Effector memory CD4-positive, alpha-beta T cell (primary cell): Measurements from ENCODE around the gene CCDC92.
"Not testable (repeated sequence)": the region's sequence is repeated elsewhere in the genome, so short reads cannot be mapped to it uniquely, and the experiment has no call there.

ENCODE experiments used
- DNase-seq, 3 donors: peaks; one replicate each; pipeline ENCODE4 v3.0.0-alpha.2; 2020
- H3K27ac ChIP-seq: 2 replicates; pipeline ENCODE4 v1.7.0; 2013; ENCODE audit warnings: mild to moderate bottlenecking, low read length, moderate library complexity; ENCODE audit not compliant: insufficient read depth, poor library complexity, severe bottlenecking
- H3K27me3 ChIP-seq: replicated peaks from 2 replicates; pipeline ENCODE4 v1.7.0; 2013; ENCODE audit warnings: mild to moderate bottlenecking, low read length; ENCODE audit not compliant: insufficient read depth, control insufficient read depth, poor library complexity, severe bottlenecking
- H3K36me3 ChIP-seq: 2 replicates; pipeline ENCODE4 v1.7.0; 2013; ENCODE audit warnings: mild to moderate bottlenecking, low read length, moderate library complexity; ENCODE audit not compliant: control insufficient read depth, insufficient read depth
- H3K4me1 ChIP-seq: 2 replicates; pipeline ENCODE4 v1.7.0; 2013; ENCODE audit warnings: low read length, mild to moderate bottlenecking; ENCODE audit not compliant: control insufficient read depth, insufficient read depth, poor library complexity, severe bottlenecking
- H3K4me3 ChIP-seq: 2 replicates; pipeline ENCODE4 v1.7.0; 2013; ENCODE audit warnings: low read length, low read depth, mild to moderate bottlenecking; ENCODE audit not compliant: insufficient read depth, poor library complexity, severe bottlenecking
- H3K9me3 ChIP-seq: 2 replicates; pipeline ENCODE4 v1.7.0; 2013; ENCODE audit warnings: mild to moderate bottlenecking, low read length, moderate library complexity; ENCODE audit not compliant: control insufficient read depth

Gene CCDC92

DNA sequence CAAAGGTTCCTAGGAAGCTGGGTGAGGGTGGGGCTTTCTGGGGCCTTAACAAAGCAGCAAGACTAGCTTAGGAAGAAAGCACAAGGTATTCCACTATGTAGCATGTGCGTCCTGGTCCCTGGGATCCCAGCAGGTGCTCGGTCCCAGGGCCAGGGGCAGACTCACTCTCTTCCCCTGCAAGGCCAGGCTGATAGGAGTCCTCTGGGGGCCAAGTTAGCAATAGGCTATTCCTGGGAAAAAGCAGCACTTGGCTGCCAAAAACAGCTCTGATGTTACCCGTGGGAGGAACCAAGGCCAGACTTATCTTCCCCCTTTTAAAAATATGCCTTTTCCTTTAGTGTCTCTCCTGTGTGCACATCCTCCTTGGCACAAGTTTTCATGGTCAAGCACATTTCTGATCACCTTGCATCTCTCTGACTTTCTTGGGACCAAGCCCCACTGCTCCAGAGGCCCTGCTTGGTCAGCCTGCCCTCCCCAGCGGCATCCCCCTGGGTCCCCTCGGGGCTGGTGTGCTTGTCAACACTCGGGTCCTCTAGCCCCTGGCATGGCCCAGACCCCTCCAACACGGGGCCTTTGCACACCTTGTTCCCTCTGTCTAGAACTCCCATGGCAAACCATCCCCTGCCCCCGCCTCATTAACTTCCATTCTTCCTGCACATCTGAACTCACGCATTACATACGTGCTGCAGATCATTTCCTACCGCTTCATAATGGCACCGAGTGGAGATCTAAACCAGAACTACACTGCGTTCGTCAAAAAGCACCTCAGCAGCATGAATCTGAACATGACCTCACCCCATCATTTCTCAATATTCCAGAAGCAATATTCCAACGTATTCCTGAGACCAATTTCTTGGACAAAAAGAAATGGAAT lies 21.9 kb downstream of the CCDC92 start:
- H3K9me3 ChIP-seq: no peaks in the 10 kb centered on the region
- H3K4me1 ChIP-seq: no peaks in the 10 kb centered on the region
- DNase-seq: no peak
- H3K27me3 ChIP-seq: no peaks in the 10 kb centered on the region
- no peak overlapping the region for H3K4me3 ChIP-seq
- no peaks in the 10 kb centered on the region for H3K36me3 ChIP-seq
- H3K27ac ChIP-seq: no peak overlapping the region

DNA sequence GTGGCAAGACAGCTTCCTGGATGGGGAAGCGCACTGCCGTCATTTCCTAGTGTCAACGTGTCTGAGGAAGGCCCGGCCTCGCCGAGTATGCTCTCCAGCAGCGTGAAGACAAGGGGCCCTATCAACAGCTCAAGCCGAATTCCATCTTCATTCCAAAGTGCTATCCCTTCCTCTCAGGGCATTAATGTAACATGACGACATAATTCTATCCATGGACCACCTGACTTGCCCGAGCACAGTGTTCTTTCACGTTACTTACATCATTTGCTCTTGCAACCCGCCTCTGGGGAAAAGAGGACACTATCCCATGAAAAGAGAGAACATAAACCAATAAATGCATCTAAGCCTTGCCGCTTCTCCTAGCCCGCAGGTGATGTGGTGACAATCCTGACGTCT lies 22.9 kb downstream of the CCDC92 start:
- no peak for DNase-seq
- H3K4me3 ChIP-seq: no peak overlapping the region
- H3K27ac ChIP-seq: no peak overlapping the region
- no peaks in the 10 kb centered on the region for H3K27me3 ChIP-seq
- H3K4me1 ChIP-seq: no peaks in the 10 kb centered on the region
- no peaks in the 10 kb centered on the region for H3K9me3 ChIP-seq
- peaks cover 8% of the 10 kb centered on the region for H3K36me3 ChIP-seq

DNA sequence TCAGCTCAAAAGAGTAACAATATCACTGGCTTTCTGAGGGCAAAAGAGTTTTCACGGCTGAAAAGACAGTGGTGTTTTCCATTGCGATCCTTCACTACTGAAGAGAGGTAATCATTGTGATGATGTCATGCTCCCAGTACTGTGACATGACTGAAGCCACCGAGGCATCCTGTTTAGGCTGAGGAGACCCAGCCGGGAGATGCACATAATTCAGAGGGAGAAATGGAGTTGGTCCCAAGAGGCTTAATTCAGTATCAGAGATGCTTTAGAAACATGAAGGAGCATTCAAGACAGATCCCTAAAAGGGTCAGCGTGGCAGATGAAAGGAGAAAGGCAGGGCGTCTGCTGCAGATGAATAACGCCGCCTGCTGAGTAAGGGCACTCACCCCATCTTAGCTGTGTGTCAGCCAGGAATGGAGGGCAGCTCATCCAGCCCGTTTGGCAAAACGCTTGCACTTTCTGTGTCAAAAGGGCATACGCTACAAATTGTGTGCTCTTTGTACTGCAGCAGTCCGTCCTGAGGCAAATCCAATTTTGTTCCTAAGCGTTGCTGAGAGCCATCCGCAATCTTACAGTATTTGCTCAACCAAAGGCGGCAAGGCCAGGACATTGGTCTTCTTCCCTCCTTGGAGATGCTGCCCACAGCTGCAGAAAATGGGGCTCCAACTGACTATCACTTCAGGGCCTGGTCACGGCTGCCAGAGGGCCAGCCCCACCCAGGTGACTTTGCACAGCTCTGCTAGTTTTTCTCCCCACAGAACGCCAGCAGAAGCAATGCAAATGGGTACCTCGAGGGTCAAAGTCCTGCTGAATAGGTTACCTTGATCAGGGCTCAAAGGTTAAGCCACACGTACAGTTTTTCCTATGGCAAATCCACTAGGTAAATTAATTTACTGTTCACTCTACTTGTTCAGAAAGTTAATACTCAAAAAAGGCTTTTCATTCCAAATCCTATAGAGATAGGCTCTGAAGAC lies 23.5 kb downstream of the CCDC92 start:
- DNase-seq: no peak
- no peaks in the 10 kb centered on the region for H3K27me3 ChIP-seq
- H3K36me3 ChIP-seq: peaks cover 8% of the 10 kb centered on the region
- no peaks in the 10 kb centered on the region for H3K4me1 ChIP-seq
- no peak overlapping the region for H3K27ac ChIP-seq
- H3K9me3 ChIP-seq: no peaks in the 10 kb centered on the region
- no peak overlapping the region for H3K4me3 ChIP-seq

DNA sequence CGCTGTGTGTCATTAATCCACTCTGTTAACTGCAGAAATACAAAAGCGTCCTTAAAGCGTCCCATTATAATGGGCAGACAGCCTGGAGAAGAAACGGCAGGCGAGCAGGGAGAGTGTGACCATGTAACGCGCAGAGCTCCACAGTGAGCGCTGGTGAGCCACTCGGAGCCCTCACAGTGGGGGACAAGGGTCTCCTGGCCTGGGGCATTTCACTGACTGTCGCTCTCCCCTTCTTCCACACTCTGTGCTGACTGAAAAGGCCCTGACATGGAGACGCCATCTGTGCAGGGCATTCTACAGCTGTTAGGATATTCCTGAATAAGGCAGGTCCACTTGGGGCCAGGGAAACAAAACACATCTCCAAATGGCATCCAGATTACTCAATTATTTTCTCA lies 24.2 kb downstream of the CCDC92 start:
- no peaks in the 10 kb centered on the region for H3K27me3 ChIP-seq
- DNase-seq: no peak
- peaks cover 8% of the 10 kb centered on the region for H3K36me3 ChIP-seq
- no peak overlapping the region for H3K4me3 ChIP-seq
- H3K9me3 ChIP-seq: no peaks in the 10 kb centered on the region
- no peaks in the 10 kb centered on the region for H3K4me1 ChIP-seq
- no peak overlapping the region for H3K27ac ChIP-seq

DNA sequence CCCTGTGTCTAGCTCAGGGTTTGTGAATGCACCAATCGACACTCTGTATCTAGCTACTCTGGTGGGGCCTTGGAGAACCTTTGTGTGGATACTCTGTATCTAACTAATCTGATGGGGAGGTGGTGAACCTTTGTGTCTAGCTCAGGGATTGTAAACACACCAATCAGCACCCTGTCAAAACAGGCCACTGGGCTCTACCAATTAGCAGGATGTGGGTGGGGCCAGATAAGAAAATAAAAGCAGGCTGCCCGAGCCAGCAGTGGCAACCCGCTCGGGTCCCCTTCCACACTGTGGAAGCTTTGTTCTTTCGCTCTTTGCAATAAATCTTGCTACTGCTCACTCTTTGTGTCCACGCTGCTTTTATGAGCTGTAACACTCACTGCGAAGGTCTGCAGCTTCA lies 25.1 kb downstream of the CCDC92 start:
- not testable (repeated sequence) for DNase-seq, H3K9me3 ChIP-seq, H3K4me3 ChIP-seq, H3K27ac ChIP-seq, H3K4me1 ChIP-seq, H3K27me3 ChIP-seq
- peaks cover 12% of the 10 kb centered on the region for H3K36me3 ChIP-seq

DNA sequence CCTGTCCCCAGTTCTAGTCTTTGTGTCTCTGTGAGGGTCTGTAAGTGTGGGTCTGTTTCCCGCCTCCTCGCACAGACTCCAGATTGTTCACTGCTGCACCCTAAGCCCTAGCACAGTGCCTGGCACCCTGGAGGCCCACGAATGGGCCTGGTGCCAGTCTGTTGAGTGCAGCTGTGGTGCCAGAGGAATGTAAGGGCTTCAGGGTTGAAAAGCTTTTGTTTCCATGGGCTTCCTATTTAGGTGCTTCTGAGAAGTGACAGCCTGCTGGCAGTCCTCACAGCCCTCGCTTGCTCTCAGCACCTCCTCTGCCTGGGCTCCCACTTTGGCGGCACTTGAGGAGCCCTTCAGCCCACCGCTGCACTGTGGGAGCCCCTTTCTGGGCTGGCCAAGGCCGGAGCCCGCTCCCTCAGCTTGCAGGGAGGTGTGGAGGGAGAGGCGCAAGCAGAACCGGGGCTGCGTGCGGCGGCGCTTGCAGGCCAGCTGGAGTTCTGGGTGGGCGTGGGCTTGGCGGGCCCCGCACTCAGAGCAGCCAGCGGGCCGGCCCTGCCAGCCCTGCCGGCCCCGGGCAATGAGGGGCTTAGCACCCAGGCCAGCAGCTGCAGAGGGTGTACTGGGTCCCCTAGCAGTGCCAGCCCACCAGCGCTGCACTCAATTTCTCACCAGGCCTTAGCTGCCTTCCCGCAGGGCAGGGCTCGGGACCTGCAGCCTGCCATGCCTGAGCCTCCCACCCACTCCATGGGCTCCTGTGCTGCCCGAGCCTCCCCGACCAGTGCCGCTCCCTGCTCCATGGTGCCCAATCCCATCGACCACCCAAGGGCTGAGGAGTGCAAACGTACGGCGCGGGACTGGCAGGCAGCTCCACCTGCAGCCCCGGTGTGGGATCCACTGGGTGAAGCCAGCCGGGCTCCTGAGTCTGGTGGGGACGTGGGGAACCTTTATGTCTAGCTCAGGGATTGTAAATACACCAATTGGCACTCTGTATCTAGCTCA lies 25.8 kb downstream of the CCDC92 start:
- not testable (repeated sequence) for DNase-seq, H3K9me3 ChIP-seq, H3K27me3 ChIP-seq, H3K4me3 ChIP-seq, H3K4me1 ChIP-seq, H3K27ac ChIP-seq
- H3K36me3 ChIP-seq: peaks cover 19% of the 10 kb centered on the region

DNA sequence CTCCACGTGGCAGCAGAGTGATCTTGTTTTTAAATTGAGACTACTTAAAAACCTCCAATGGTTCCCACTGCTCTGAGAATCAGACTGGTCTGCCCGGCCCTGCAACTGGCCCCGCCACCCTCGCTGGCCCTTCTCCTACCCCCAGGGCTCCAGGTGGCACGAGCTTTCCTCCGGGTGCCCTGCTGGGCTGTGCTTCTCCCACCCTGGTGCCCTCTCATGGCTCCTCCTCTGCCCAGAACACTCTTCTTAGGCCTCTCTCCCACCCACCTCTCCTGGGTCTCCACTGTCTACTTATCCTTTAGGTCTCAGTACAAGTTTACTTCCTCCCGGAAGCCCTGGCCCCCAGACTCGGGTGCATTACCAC lies 26.5 kb downstream of the CCDC92 start:
- DNase-seq: no peak
- no peaks in the 10 kb centered on the region for H3K9me3 ChIP-seq
- no peak overlapping the region for H3K27ac ChIP-seq
- no peak overlapping the region for H3K4me3 ChIP-seq
- H3K4me1 ChIP-seq: no peaks in the 10 kb centered on the region
- no peaks in the 10 kb centered on the region for H3K27me3 ChIP-seq
- peaks cover 22% of the 10 kb centered on the region for H3K36me3 ChIP-seq

DNA sequence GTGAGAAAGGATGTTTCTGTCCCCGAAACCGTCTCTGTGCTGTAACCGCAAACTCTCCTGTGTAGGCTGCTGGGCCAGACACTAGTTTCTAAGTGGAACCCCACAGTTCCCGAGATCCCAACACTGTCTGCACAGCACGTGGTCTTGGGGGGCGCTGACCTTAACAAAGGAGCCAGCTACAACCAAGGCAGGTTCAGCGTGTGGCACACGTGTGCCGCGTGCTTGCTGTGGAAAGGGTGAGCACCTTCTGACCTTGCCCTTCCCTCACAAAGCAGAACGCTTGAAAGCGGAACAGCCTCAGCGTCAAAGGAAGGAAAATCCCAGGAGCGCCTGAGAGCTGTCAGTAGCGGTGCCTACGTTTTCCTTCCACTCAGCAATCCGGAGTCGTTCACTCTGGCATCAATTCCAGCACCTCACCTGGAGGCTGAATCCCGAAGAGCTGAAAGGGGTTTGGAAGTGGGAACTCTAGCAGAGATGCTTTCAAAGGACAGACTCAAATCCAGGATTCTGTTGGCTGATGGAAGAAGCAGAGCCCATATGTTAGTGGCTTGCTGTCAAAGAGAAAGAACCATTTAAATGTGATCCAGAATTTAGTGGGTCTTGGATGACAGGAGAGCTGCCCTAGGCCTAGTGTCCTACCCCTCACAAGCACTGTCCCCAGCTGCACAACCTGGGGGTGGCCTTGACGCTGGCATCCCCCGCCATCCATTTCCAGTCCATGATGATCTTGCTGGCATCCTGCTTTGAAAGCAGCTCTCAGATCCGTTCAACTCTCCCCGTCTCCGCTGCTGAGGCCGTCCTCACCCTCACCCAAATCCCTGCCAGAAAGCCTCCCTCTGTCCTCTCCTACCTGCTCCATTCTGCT lies 27.1 kb downstream of the CCDC92 start:
- peaks cover 22% of the 10 kb centered on the region for H3K36me3 ChIP-seq
- H3K9me3 ChIP-seq: no peaks in the 10 kb centered on the region
- H3K27ac ChIP-seq: no peak overlapping the region
- DNase-seq: no peak
- no peaks in the 10 kb centered on the region for H3K4me1 ChIP-seq
- no peaks in the 10 kb centered on the region for H3K27me3 ChIP-seq
- H3K4me3 ChIP-seq: no peak overlapping the region

DNA sequence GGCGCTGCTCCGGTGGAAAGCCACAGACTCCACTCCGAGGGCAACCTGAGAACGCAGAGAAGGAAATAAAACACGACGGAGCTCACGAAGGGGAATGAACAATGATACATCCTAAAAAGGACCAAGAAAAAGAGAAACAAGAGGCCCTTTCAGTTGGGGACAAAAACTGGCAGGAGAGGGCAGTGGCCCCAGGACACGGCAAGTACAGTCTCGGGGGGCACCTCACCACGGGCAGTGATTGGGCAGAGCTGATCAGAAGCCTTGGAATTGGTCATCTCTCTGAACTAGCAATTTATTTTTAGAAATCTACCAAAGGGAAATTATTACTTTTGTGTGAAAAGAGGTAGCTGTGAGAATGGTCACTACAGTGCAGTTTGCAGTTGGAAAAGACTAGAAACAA lies 27.9 kb downstream of the CCDC92 start:
- Histone ChIP-seq H3K36me3 (peaks cover 26% of the 10 kb centered on the region), H3K9me3 (no peaks in the 10 kb centered on the region), H3K27ac (no peak overlapping the region), H3K4me1 (no peaks in the 10 kb centered on the region), H3K4me3 (no peak overlapping the region), H3K27me3 (no peaks in the 10 kb centered on the region)
- no peak for DNase-seq
